ENCODE results near the gene ARHGEF12. TPM values are rescaled to one million over a fixed set of nuclear protein-coding genes. Genes with fewer than 3 reads are reported as not detected.
"Not testable (repeated sequence)": the region's sequence is repeated elsewhere in the genome, so short reads cannot be mapped to it uniquely, and the experiment has no call there.

Gene ARHGEF12
- total RNA-seq, 6 experiments from 2014 or later, result 72.9 to 95.1 (median 85.0) TPM

DNA sequence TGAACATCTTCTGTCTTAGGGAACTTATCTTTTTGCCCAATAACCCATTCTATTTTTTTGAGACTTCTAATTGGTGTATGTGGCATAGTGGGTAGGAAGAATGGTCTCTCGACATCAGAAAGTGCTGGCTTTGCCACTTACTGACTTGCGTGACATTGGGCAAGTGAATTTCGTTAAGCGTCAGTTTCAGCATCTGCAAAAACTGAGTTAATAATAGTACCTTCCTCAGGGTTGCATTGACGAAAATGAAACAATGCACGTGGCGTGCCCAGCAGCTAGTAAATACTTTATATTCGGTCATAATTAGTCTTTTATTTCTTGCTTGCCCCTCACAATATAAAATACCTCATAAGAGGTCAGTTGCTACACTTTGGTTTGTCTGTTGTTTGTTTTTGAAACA lies 162.9 kb downstream of the ARHGEF12 start:
- TF ChIP-seq, protein P1, sequence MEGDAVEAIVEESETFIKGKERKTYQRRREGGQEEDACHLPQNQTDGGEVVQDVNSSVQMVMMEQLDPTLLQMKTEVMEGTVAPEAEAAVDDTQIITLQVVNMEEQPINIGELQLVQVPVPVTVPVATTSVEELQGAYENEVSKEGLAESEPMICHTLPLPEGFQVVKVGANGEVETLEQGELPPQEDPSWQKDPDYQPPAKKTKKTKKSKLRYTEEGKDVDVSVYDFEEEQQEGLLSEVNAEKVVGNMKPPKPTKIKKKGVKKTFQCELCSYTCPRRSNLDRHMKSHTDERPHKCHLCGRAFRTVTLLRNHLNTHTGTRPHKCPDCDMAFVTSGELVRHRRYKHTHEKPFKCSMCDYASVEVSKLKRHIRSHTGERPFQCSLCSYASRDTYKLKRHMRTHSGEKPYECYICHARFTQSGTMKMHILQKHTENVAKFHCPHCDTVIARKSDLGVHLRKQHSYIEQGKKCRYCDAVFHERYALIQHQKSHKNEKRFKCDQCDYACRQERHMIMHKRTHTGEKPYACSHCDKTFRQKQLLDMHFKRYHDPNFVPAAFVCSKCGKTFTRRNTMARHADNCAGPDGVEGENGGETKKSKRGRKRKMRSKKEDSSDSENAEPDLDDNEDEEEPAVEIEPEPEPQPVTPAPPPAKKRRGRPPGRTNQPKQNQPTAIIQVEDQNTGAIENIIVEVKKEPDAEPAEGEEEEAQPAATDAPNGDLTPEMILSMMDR (IDR thresholded peaks at IDR 0.05), result no peak
- Mint-ChIP-seq H3K9me3 (no peaks in the 10 kb centered on the region), H3K27me3 (ENCODE audit: insufficient read depth) (peaks cover 14% of the 10 kb centered on the region), H3K36me3 (ENCODE audit: low read depth) (peaks cover 7% of the 10 kb centered on the region; the same call in 1 of the 2 replicates), H3K4me1 (ENCODE audit: low read depth) (peaks cover 20% of the 10 kb centered on the region), H3K4me3 (no peak overlapping the region), H3K27ac (no peak overlapping the region)
- no peak for DNase-seq

DNA sequence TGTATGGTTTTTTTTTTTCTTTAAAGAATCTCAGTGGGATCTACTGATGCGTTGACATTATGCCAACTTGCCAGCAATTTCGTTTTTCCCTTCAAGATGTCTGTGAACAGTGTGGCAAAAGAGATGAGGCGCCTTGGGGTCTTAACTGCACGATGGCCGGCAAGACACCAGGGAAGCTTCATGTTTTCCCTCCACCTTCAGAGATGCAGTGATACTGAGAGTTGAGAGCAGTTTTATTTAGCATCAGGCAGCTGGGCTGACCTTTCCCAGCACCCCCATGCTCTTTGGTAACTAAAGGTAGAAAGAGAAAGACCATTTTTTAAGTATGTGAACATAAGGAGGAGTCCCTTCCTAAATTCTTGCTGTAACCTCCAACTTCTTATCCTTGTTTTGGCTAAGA lies 163.6 kb downstream of the ARHGEF12 start:
- H3K4me3 Mint-ChIP-seq, result no peak overlapping the region
- H3K36me3 Mint-ChIP-seq (ENCODE audit: low read depth), result peaks cover 7% of the 10 kb centered on the region; the same call in 1 of the 2 replicates
- H3K27ac Mint-ChIP-seq, result no peak overlapping the region
- H3K27me3 Mint-ChIP-seq (ENCODE audit: insufficient read depth), result peaks cover 18% of the 10 kb centered on the region
- peaks cover 20% of the 10 kb centered on the region for H3K4me1 Mint-ChIP-seq (ENCODE audit: low read depth)
- DNase-seq, result no peak
- no peaks in the 10 kb centered on the region for H3K9me3 Mint-ChIP-seq
- TF ChIP-seq, protein P1 (IDR thresholded peaks at IDR 0.05), result no peak

DNA sequence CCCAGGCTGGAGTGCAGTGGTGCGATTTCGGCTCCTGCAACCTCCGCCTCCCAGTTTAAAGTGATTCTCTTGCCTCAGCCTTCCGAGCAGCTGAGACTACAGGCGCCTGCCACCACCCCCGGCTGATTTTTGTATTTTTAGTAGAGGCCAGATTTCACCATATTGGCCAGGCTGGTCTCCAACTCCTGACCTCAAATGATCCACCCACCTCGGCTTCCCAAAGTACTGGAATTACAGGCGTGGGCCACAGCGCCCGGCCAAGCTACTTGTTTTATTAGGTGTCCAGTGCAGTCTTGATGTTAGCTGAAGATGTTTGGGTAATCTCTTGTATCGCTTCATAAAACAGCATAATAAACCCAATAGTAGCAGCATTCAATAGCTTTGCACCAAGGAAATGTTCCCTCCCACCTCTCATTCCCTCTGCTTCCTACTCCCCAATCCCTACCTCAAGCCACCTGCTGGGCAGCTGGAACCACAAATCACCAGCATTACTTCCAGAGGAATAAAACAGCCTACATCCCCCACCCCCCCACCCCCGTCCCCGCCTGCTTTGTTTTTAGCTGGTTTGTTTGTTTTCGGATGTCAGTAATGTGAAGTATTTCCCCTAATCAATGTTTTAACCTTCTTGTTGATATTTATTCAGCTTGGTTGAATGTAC lies 164.3 kb downstream of the ARHGEF12 start:
- TF ChIP-seq, protein P1 (IDR thresholded peaks at IDR 0.05), result no peak
- no peak for DNase-seq
- Mint-ChIP-seq H3K27me3 (ENCODE audit: insufficient read depth) (peaks cover 19% of the 10 kb centered on the region), H3K4me1 (ENCODE audit: low read depth) (peaks cover 20% of the 10 kb centered on the region), H3K4me3 (peak overlapping the region; percentile 41; the same call in 1 of the 2 replicates), H3K9me3 (no peaks in the 10 kb centered on the region), H3K27ac (no peak overlapping the region), H3K36me3 (ENCODE audit: low read depth) (peaks cover 7% of the 10 kb centered on the region; the same call in 1 of the 2 replicates)

DNA sequence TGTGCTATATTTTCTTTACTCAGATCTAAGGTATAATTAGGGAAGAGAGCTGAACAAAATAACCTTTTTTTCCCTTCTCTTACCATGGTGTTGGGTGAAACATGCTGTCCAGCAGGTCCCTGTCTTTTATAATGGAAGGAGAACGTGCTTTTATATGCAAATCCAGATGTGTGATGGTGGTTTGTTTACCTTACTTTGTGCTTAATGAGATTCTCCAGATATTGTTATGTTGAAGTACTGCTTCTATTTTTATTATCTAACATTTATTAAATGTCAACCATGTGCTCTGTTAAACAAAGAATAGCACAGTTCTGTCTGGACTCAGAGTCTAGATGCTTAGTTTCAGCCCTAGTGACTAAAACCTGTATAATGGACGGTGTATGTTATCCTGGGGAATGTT lies 165.2 kb downstream of the ARHGEF12 start:
- Mint-ChIP-seq H3K27ac (no peak overlapping the region), H3K4me3 (no peak overlapping the region), H3K9me3 (no peaks in the 10 kb centered on the region), H3K36me3 (ENCODE audit: low read depth) (peaks cover 4% of the 10 kb centered on the region; the same call in 1 of the 2 replicates), H3K27me3 (ENCODE audit: insufficient read depth) (peaks cover 19% of the 10 kb centered on the region), H3K4me1 (ENCODE audit: low read depth) (peaks cover 20% of the 10 kb centered on the region)
- DNase-seq, result no peak
- TF ChIP-seq, protein P1 (IDR thresholded peaks at IDR 0.05), result no peak

DNA sequence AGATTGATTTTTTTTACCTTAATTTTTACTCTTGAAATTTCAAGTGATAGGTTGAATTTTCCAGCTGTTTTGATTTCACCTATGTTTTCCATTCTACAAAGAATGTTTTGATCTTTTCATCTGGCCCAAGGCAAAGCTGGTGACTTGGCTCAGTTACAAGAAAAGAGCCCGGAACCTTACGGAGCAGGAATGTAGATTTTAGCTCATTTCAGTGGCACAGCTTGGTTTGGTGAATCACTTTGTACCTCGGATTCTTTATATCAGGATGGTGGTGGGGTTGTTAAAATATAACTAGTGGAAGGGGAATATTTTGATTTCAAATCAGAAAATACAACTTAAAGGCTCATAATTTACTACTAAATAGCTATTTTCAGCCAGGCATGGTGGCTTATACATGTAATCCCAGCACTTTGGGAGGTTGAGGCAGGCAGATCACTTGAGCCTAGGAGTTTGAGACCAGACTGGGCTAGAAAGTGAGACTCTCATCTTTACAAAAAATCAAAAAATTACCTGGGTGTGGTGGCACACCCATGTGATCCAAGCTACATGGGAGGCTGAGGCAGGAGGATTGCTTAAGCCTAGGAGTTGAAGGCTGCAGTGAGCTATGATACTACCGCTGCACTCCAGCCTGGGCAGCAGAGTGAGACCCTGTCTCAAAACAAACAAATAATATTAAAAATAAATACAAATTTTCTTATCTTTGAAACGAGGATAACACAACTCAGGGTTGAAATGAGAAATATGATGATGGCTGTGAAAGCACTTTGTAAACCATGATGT lies 166.0 kb downstream of the ARHGEF12 start:
- Mint-ChIP-seq H3K27me3 (ENCODE audit: insufficient read depth) (peaks cover 22% of the 10 kb centered on the region), H3K36me3 (ENCODE audit: low read depth) (no peaks in the 10 kb centered on the region), H3K9me3 (no peaks in the 10 kb centered on the region), H3K4me3 (no peak overlapping the region), H3K27ac (no peak overlapping the region), H3K4me1 (ENCODE audit: low read depth) (peaks cover 20% of the 10 kb centered on the region)
- DNase-seq, result no peak
- TF ChIP-seq, protein P1 (IDR thresholded peaks at IDR 0.05), result no peak

DNA sequence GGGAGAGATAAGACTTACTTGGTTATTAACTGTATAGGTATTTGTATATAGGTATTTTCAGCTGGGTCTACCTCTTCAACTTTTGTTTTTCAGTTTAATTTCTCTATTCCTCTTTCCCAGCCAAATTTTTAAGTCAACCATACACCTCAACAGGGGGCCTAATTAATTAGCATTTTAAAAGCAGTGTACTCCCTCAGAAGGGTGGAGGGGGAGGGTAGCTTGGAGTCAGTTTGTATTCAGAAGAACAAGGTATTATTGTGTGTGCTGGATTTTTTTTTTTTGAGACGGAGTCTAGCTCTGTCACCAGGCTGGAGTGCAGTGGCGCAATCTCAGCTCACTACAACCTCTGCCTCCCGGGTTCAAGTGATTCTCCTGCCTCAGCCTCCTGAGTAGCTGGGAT lies 167.3 kb downstream of the ARHGEF12 start:
- not testable (repeated sequence) for H3K36me3 Mint-ChIP-seq (ENCODE audit: low read depth); H3K27ac Mint-ChIP-seq; DNase-seq; H3K4me3 Mint-ChIP-seq; H3K9me3 Mint-ChIP-seq
- Mint-ChIP-seq H3K27me3 (ENCODE audit: insufficient read depth) (peaks cover 35% of the 10 kb centered on the region), H3K4me1 (ENCODE audit: low read depth) (peaks cover 20% of the 10 kb centered on the region)
